GM21786 (cell line): Measurements from ENCODE around the gene TRAF2.

Experiments used
- ATAC-seq: cut with Tn5 transposase; IDR thresholded peaks from one replicate; pipeline ENCODE4 v1.9.1; 2021; ENCODE audit not compliant: unreplicated experiment

Gene TRAF2

GRCh38 chr9:136960212-136960937, 74.1 kb downstream of the TRAF2 start:
- no peak for ATAC-seq

GRCh38 chr9:136960938-136961275, 74.6 kb downstream of the TRAF2 start:
- no peak for ATAC-seq

- no peak for ATAC-seq
These were observed 75.2 kb downstream of the TRAF2 start for GRCh38 chr9:136961279-136962065.

- no peak for ATAC-seq
These were observed 75.8 kb downstream of the TRAF2 start for GRCh38 chr9:136962163-136962562.

GRCh38 chr9:136962701-136963248, 76.5 kb downstream of the TRAF2 start:
- ATAC-seq: no peak

- no peak for ATAC-seq
These were observed 77.0 kb downstream of the TRAF2 start for GRCh38 chr9:136963341-136963740.

- no peak for ATAC-seq
These were observed 77.4 kb downstream of the TRAF2 start for GRCh38 chr9:136963751-136964150.

- ATAC-seq: no peak
These were observed 77.9 kb downstream of the TRAF2 start for GRCh38 chr9:136964171-136964689.

- ATAC-seq: no peak
These were observed 78.6 kb downstream of the TRAF2 start for GRCh38 chr9:136964833-136965422.

GRCh38 chr9:136965771-136966484, 79.6 kb downstream of the TRAF2 start:
- no peak for ATAC-seq

- no peak for ATAC-seq
These were observed 82.2 kb downstream of the TRAF2 start for GRCh38 chr9:136968333-136969127.

- no peak for ATAC-seq
These were observed 82.8 kb downstream of the TRAF2 start for GRCh38 chr9:136969150-136969549.

GRCh38 chr9:136969774-136970173, 83.5 kb downstream of the TRAF2 start:
- no peak for ATAC-seq

GRCh38 chr9:136970361-136970760, 84.0 kb downstream of the TRAF2 start:
- ATAC-seq: no peak

- no peak for ATAC-seq
These were observed 85.4 kb downstream of the TRAF2 start for GRCh38 chr9:136971746-136972145.

- ATAC-seq: no peak
These were observed 86.0 kb downstream of the TRAF2 start for GRCh38 chr9:136972335-136972734.

GRCh38 chr9:136972743-136973142, 86.4 kb downstream of the TRAF2 start:
- ATAC-seq: no peak

- ATAC-seq: no peak
These were observed 87.6 kb downstream of the TRAF2 start for GRCh38 chr9:136973618-136974617.
